Activated naive CD8-positive, alpha-beta T cell treated with anti-CD3 and anti-CD28 coated beads, Interleukin-2, amount 50 U/mL, for 24 hours (primary cell): Measurements from ENCODE around the gene ZNF511.

Experiments
- ATAC-seq: fragments of 150-1000 bp; cut with Tn5 transposase; one replicate; pipeline ENCODE4 v1.10.0; 2021
- DNase-seq: peaks from one replicate; pipeline ENCODE4 v3.0.0; 2021
- H3K27ac Mint-ChIP-seq: one replicate; pipeline ENCODE4 v1.8.0; 2021; ENCODE audit warnings: mild to moderate bottlenecking, mixed read lengths
- H3K27me3 Mint-ChIP-seq: one replicate; pipeline ENCODE4 v1.8.0; 2021; ENCODE audit warnings: mixed read lengths
- H3K36me3 Mint-ChIP-seq: one replicate; pipeline ENCODE4 v1.8.0; 2021; ENCODE audit warnings: low read depth, mixed read lengths
- H3K4me1 Mint-ChIP-seq: one replicate; pipeline ENCODE4 v1.8.0; 2021; ENCODE audit warnings: mixed read lengths
- H3K4me3 Mint-ChIP-seq: one replicate; pipeline ENCODE4 v1.8.0; 2021; ENCODE audit warnings: mild to moderate bottlenecking, moderate library complexity, mixed read lengths
- H3K9me3 Mint-ChIP-seq: one replicate; pipeline ENCODE4 v1.8.0; 2021; ENCODE audit warnings: mixed read lengths

ZNF511 gene

DNA sequence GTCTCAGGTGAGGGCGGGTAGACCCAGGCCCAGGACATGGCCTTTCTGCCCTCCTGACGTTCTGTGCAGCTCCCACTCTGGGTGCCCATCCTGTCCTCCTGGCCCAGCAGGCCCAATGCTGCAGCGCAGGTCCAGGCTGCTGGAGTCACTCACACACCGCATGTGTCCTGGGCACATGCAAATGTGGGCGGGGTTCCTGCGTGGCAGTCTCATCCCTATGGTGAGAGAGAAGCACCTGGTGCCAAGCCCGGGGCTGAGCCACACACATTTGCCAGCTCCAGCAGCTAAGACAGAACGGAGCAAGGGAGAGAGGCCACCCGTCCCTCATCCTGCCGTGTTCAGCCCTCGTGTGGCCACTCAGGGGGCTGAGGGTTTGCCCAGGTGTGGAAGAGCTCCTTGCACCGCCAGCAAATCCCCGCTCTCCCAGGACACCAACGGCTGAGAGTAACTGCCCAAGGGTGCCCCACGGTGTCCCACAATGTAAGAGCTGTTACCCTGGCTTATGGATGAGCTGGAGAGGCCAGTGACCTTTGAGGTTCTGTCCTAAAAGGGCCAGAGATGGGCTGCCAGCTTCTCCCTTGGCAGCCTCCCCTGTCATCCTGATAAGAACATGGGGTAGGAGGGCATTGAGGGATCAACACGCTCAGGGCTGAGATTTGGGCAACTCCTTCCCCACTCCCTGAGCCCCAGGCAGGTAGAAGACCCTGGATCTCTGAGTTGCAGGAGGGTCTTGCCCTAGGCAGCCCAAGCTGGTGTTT lies 44.7 kb downstream of the ZNF511 start:
- Mint-ChIP-seq H3K27ac (no peak overlapping the region), H3K4me1 (peaks cover 5% of the 10 kb centered on the region), H3K9me3 (no peaks in the 10 kb centered on the region), H3K4me3 (no peak overlapping the region), H3K27me3 (peaks cover 3% of the 10 kb centered on the region), H3K36me3 (no peaks in the 10 kb centered on the region)
- no peak for ATAC-seq
- no peak for DNase-seq

- Mint-ChIP-seq H3K36me3 (no peaks in the 10 kb centered on the region), H3K9me3 (no peaks in the 10 kb centered on the region), H3K27me3 (peaks cover 2% of the 10 kb centered on the region), H3K27ac (no peak overlapping the region), H3K4me3 (no peak overlapping the region), H3K4me1 (peaks cover 4% of the 10 kb centered on the region)
- DNase-seq (no peak), ATAC-seq (no peak)
Measured at GRCh38 chr10:133353988-133354605, 45.4 kb downstream of the ZNF511 start.

GRCh38 chr10:133354672-133355240 lies 46.0 kb downstream of the ZNF511 start:
- Mint-ChIP-seq H3K36me3 (no peaks in the 10 kb centered on the region), H3K9me3 (no peaks in the 10 kb centered on the region), H3K4me3 (no peak overlapping the region), H3K4me1 (peaks cover 3% of the 10 kb centered on the region), H3K27me3 (no peaks in the 10 kb centered on the region), H3K27ac (no peak overlapping the region)
- DNase-seq (no peak), ATAC-seq (no peak)

GRCh38 chr10:133355266-133355665 lies 46.6 kb downstream of the ZNF511 start:
- H3K36me3 Mint-ChIP-seq = no peaks in the 10 kb centered on the region
- no peak overlapping the region for H3K4me3 Mint-ChIP-seq
- no peak for DNase-seq
- no peak overlapping the region for H3K27ac Mint-ChIP-seq
- H3K9me3 Mint-ChIP-seq = no peaks in the 10 kb centered on the region
- no peaks in the 10 kb centered on the region for H3K27me3 Mint-ChIP-seq
- peaks cover 3% of the 10 kb centered on the region for H3K4me1 Mint-ChIP-seq
- ATAC-seq = no peak

- DNase-seq (no peak), ATAC-seq (no peak)
- Mint-ChIP-seq H3K4me3 (peak overlapping the region; percentile 63), H3K27me3 (no peaks in the 10 kb centered on the region), H3K4me1 (peaks cover 3% of the 10 kb centered on the region), H3K36me3 (no peaks in the 10 kb centered on the region), H3K9me3 (no peaks in the 10 kb centered on the region), H3K27ac (no peak overlapping the region)
Measured at GRCh38 chr10:133355991-133356390, 47.3 kb downstream of the ZNF511 start.

GRCh38 chr10:133356549-133357284 lies 48.0 kb downstream of the ZNF511 start:
- H3K27ac Mint-ChIP-seq = no peak overlapping the region

DNA sequence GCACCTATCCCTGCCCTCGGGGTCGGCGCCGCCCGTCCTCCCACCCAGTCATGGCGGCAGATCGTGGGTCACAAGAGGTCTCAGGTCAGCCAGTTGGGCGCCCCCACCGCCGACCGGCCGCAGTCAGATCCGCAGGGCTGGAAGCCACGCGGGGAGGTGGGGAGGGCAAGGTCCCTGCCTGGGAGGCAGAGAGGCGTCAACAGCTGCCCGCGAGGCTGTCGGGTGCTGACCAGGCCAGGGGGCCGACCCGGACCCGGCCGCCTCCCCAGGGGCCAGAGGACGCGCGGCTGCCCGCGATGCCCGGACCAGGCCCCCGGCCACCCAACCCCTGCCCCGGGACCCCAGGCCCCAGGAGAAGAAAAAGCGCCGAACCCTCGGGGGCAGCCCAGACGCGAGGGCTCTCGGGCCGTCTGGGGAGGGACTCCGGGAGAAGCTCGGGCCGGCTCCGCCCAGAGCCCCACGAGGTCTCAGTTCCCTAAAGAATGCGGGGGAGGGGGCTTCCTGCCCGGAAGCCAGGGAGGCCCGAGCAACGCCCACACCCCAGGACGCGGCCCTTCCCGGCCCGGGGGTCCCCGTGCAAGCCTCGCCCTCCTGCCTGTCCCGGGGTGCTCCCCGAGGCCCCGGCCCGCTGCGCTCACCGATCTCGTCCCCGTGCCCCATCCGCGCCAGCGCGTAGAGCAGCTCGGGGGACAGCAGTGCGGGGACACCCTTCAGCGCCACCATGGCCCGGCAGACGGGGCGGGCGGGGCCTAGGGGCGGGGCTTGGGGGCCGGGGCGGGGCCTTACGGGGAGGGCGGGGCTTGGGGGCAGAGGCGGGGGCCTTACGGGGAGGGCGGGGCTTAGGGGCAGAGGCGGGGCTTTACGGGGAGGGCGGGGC lies 48.8 kb downstream of the ZNF511 start, which contains the start of gene FUOM:
Gene FUOM, minus strand, starts transcription at position 735 of the 877 bp plus-strand sequence. Its CDS starts 12 bp downstream, at position 723.
- H3K27ac Mint-ChIP-seq = peak within 1 kb of the TSS; percentile 39
- peak; percentile 77 for DNase-seq

More at GRCh38 chr10:133356549-133357284, 48.0 kb downstream of the ZNF511 start:
- H3K9me3 Mint-ChIP-seq = no peaks in the 10 kb centered on the region
- no peaks in the 10 kb centered on the region for H3K27me3 Mint-ChIP-seq
- H3K4me1 Mint-ChIP-seq = peaks cover 8% of the 10 kb centered on the region
- DNase-seq = no peak
- peaks cover under 1% of the 10 kb centered on the region for H3K36me3 Mint-ChIP-seq
- H3K4me3 Mint-ChIP-seq = peak overlapping the region; percentile 78
- ATAC-seq = peak; percentile 5

GRCh38 chr10:133358162-133358924 lies 49.6 kb downstream of the ZNF511 start:
- H3K27ac Mint-ChIP-seq = no peak overlapping the region
- H3K27me3 Mint-ChIP-seq = no peaks in the 10 kb centered on the region
- no peak for DNase-seq
- no peak for ATAC-seq
- peaks cover 13% of the 10 kb centered on the region for H3K4me1 Mint-ChIP-seq
- H3K9me3 Mint-ChIP-seq = no peaks in the 10 kb centered on the region
- H3K36me3 Mint-ChIP-seq = peaks cover 7% of the 10 kb centered on the region
- H3K4me3 Mint-ChIP-seq = no peak overlapping the region

More for the DNA sequence above, 48.8 kb downstream of the ZNF511 start, which contains the start of gene FUOM:
- ATAC-seq = peak; percentile 85
- H3K27me3 Mint-ChIP-seq = no peaks in the 10 kb centered on the region
- peaks cover 13% of the 10 kb centered on the region for H3K4me1 Mint-ChIP-seq
- peaks cover 6% of the 10 kb centered on the region for H3K36me3 Mint-ChIP-seq
- peak within 1 kb of the TSS; percentile 78 for H3K4me3 Mint-ChIP-seq
- H3K9me3 Mint-ChIP-seq = no peaks in the 10 kb centered on the region

GRCh38 chr10:133358925-133359310 lies 50.2 kb downstream of the ZNF511 start:
- peaks cover 7% of the 10 kb centered on the region for H3K36me3 Mint-ChIP-seq
- no peaks in the 10 kb centered on the region for H3K9me3 Mint-ChIP-seq
- no peak for ATAC-seq

DNA sequence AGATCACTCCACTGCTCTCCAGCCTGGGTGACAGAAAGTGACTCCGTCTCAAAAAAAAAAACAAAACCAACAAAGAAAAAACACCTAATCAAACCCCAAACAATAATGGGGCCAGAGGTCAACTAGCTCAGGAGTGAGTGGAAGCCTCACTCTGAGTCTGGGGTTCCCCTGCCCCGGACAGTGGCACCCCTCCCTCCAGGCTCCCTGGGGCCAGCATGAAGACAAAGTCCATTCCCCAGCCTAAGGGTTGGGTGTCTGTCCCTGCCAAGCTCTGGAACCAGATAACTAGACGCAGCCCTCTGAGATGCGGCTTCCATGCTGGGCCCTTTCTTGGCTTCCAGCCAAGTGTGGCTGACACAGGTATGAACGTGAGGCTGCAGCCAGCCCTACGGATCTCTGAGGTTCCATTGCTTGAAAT lies 50.8 kb downstream of the ZNF511 start:
- Mint-ChIP-seq H3K9me3 (no peaks in the 10 kb centered on the region), H3K4me3 (no peak overlapping the region), H3K36me3 (peaks cover 7% of the 10 kb centered on the region), H3K4me1 (peaks cover 13% of the 10 kb centered on the region), H3K27me3 (no peaks in the 10 kb centered on the region), H3K27ac (no peak overlapping the region)
- no peak for ATAC-seq
- DNase-seq = no peak

More at GRCh38 chr10:133358925-133359310, 50.2 kb downstream of the ZNF511 start:
- Mint-ChIP-seq H3K27me3 (no peaks in the 10 kb centered on the region), H3K27ac (no peak overlapping the region), H3K4me3 (no peak overlapping the region), H3K4me1 (peaks cover 13% of the 10 kb centered on the region)
- no peak for DNase-seq

GRCh38 chr10:133359972-133360610 lies 51.4 kb downstream of the ZNF511 start:
- no peak for DNase-seq
- no peaks in the 10 kb centered on the region for H3K27me3 Mint-ChIP-seq
- H3K4me3 Mint-ChIP-seq = no peak overlapping the region
- peaks cover 13% of the 10 kb centered on the region for H3K4me1 Mint-ChIP-seq
- ATAC-seq = no peak
- H3K27ac Mint-ChIP-seq = no peak overlapping the region
- no peaks in the 10 kb centered on the region for H3K9me3 Mint-ChIP-seq
- H3K36me3 Mint-ChIP-seq = peaks cover 7% of the 10 kb centered on the region

DNA sequence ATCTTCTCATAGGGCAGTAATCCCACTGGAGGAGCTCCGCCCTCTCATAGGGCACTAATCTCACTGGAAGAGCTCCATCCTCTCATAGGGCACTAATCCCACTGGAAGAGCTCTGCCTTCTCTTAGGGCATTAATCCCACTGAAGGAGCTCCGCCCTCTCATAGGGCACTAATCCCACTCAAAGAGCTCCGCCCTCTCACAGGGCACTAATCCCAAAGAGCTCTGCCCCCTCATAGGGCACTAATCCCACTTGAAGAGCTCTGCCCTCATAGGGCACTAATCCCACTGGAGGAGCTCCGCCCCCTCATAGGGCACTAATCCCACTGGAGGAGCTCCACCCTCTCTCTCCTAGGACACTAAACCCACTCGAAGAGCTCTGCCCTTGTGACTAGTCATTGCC lies 52.5 kb downstream of the ZNF511 start:
- Mint-ChIP-seq H3K4me3 (no peak overlapping the region), H3K9me3 (no peaks in the 10 kb centered on the region), H3K27me3 (no peaks in the 10 kb centered on the region), H3K36me3 (peaks cover 7% of the 10 kb centered on the region), H3K4me1 (peaks cover 10% of the 10 kb centered on the region), H3K27ac (no peak overlapping the region)
- DNase-seq (no peak), ATAC-seq (no peak)
